Duodenal mucosa (tissue), 2 donors: ENCODE results near the gene BOLA3.
"Not testable (repeated sequence)": the region's sequence is repeated elsewhere in the genome, so short reads cannot be mapped to it uniquely, and the experiment has no call there.

Source experiments
- H3K27ac ChIP-seq: one replicate; pipeline ENCODE4 v1.7.0; 2013; ENCODE audit warnings: low read depth, low read length
- H3K27me3 ChIP-seq, 2 donors: one replicate each; pipeline ENCODE4 v1.7.0; 2013; ENCODE audit warnings: low read length in 2 of 2, control low read depth in 1 of 2; ENCODE audit not compliant: insufficient read depth in 2 of 2, control insufficient read depth in 1 of 2
- H3K36me3 ChIP-seq, 2 donors: one replicate each; pipeline ENCODE4 v1.7.0; 2013; ENCODE audit warnings: low read length in 2 of 2, control low read depth in 1 of 2; ENCODE audit not compliant: insufficient read depth in 2 of 2, control insufficient read depth in 1 of 2
- H3K4me1 ChIP-seq, 2 donors: one replicate each; pipeline ENCODE4 v1.7.0; 2013; ENCODE audit warnings: low read length in 2 of 2, control low read depth in 1 of 2; ENCODE audit not compliant: insufficient read depth in 2 of 2, control insufficient read depth in 1 of 2
- H3K4me3 ChIP-seq, 2 donors: one replicate each; pipeline ENCODE4 v1.7.0; 2013; ENCODE audit warnings: low read length in 2 of 2, low read depth in 1 of 2
- H3K9ac ChIP-seq, 2 donors: one replicate each; pipeline ENCODE4 v1.7.0; 2013; ENCODE audit warnings: low read length in 2 of 2, low read depth in 1 of 2
- H3K9me3 ChIP-seq, 2 donors: one replicate each; pipeline ENCODE4 v1.7.0; 2013; ENCODE audit warnings: low read length in 2 of 2, control low read depth in 1 of 2; ENCODE audit not compliant: control insufficient read depth in 1 of 2

Gene BOLA3

GRCh38 chr2:74130211-74130995 is 17.3 kb downstream of the BOLA3 start:
- H3K36me3 ChIP-seq: peaks cover 10 to 22% of the 10 kb centered on the region in 2 donors
- no peak overlapping the region for H3K4me3 ChIP-seq
- H3K27ac ChIP-seq: no peak overlapping the region
- no peak overlapping the region for H3K9ac ChIP-seq
- no peaks in the 10 kb centered on the region for H3K4me1 ChIP-seq
- no peaks in the 10 kb centered on the region for H3K9me3 ChIP-seq
- H3K27me3 ChIP-seq: peaks cover 6 to 9% of the 10 kb centered on the region in 2 donors

GRCh38 chr2:74128206-74128605 is 19.5 kb downstream of the BOLA3 start:
- Histone ChIP-seq H3K9ac (no peak overlapping the region), H3K4me1 (no peaks in the 10 kb centered on the region), H3K9me3 (no peaks in the 10 kb centered on the region), H3K36me3 (peaks cover 0 to 1% of the 10 kb centered on the region in 2 donors), H3K4me3 (no peak overlapping the region), H3K27ac (no peak overlapping the region), H3K27me3 (peaks cover 6 to 9% of the 10 kb centered on the region in 2 donors)

GRCh38 chr2:74123955-74124354 is 23.8 kb downstream of the BOLA3 start:
- not testable (repeated sequence) for H3K36me3 ChIP-seq, H3K27ac ChIP-seq, H3K9ac ChIP-seq, H3K4me1 ChIP-seq, H3K27me3 ChIP-seq, H3K4me3 ChIP-seq
- peaks cover 8 to 13% of the 10 kb centered on the region in 2 donors for H3K9me3 ChIP-seq

- H3K4me3 ChIP-seq, H3K27me3 ChIP-seq, H3K4me1 ChIP-seq, H3K27ac ChIP-seq, H3K9ac ChIP-seq, H3K36me3 ChIP-seq: not testable (repeated sequence)
- peaks cover 8 to 13% of the 10 kb centered on the region in 2 donors for H3K9me3 ChIP-seq
Measured at GRCh38 chr2:74121846-74122245, 25.9 kb downstream of the BOLA3 start.

GRCh38 chr2:74119912-74120825 is 27.5 kb downstream of the BOLA3 start:
- no peaks in the 10 kb centered on the region for H3K27me3 ChIP-seq
- H3K4me1 ChIP-seq: no peaks in the 10 kb centered on the region
- peak overlapping the region; percentile 84 to 90 for H3K4me3 ChIP-seq
- no peaks in the 10 kb centered on the region for H3K36me3 ChIP-seq
- H3K27ac ChIP-seq: peak overlapping the region; percentile 75
- peak overlapping the region; percentile 39 to 69 for H3K9ac ChIP-seq
- H3K9me3 ChIP-seq: peaks cover 8 to 13% of the 10 kb centered on the region in 2 donors

GRCh38 chr2:74119339-74119738 is 28.4 kb downstream of the BOLA3 start:
- Histone ChIP-seq H3K4me1 (no peaks in the 10 kb centered on the region), H3K27me3 (no peaks in the 10 kb centered on the region), H3K27ac (no peak overlapping the region), H3K4me3 (no peak overlapping the region), H3K9me3 (peaks cover 8 to 13% of the 10 kb centered on the region in 2 donors), H3K9ac (no peak overlapping the region), H3K36me3 (no peaks in the 10 kb centered on the region)

- no peak overlapping the region for H3K27ac ChIP-seq
- no peaks in the 10 kb centered on the region for H3K9me3 ChIP-seq
- no peaks in the 10 kb centered on the region for H3K36me3 ChIP-seq
- no peak overlapping the region for H3K4me3 ChIP-seq
- H3K9ac ChIP-seq: no peak overlapping the region
- H3K4me1 ChIP-seq: no peaks in the 10 kb centered on the region
- H3K27me3 ChIP-seq: no peaks in the 10 kb centered on the region
Measured at GRCh38 chr2:74111380-74111779, 36.3 kb downstream of the BOLA3 start.

GRCh38 chr2:74110537-74110936 is 37.2 kb downstream of the BOLA3 start:
- no peaks in the 10 kb centered on the region for H3K4me1 ChIP-seq
- H3K27ac ChIP-seq: no peak overlapping the region
- no peaks in the 10 kb centered on the region for H3K27me3 ChIP-seq
- H3K9ac ChIP-seq: no peak overlapping the region
- H3K9me3 ChIP-seq: no peaks in the 10 kb centered on the region
- H3K4me3 ChIP-seq: no peak overlapping the region
- no peaks in the 10 kb centered on the region for H3K36me3 ChIP-seq

- Histone ChIP-seq H3K9me3 (no peaks in the 10 kb centered on the region), H3K27me3 (no peaks in the 10 kb centered on the region), H3K4me1 (no peaks in the 10 kb centered on the region), H3K4me3 (no peak overlapping the region), H3K27ac (no peak overlapping the region), H3K9ac (no peak overlapping the region), H3K36me3 (no peaks in the 10 kb centered on the region)
Measured at GRCh38 chr2:74109551-74109950, 38.2 kb downstream of the BOLA3 start.

- no peak overlapping the region for H3K27ac ChIP-seq
- H3K9me3 ChIP-seq: no peaks in the 10 kb centered on the region
- no peak overlapping the region for H3K4me3 ChIP-seq
- H3K4me1 ChIP-seq: no peaks in the 10 kb centered on the region
- H3K36me3 ChIP-seq: peaks cover 6 to 13% of the 10 kb centered on the region in 2 donors
- no peak overlapping the region for H3K9ac ChIP-seq
- no peaks in the 10 kb centered on the region for H3K27me3 ChIP-seq
Measured at GRCh38 chr2:74107071-74107470, 40.6 kb downstream of the BOLA3 start.
